Measurements from ENCODE around the gene FANCI. TPM values are rescaled to one million over a fixed set of nuclear protein-coding genes. Genes with fewer than 3 reads are reported as not detected.

FANCI gene
- total and polyA plus RNA-seq, 2 experiments from 2014 or later, result 11.2 to 14.2 TPM

GRCh38 chr15:89293012-89293411 is 49.2 kb downstream of the FANCI start:
- in situ Hi-C loops (cut with MboI), result no loop called here
- H3K9me3 ChIP-seq (ENCODE audit: low read depth), result no peaks in the 10 kb centered on the region
- H3K9me2 ChIP-seq (ENCODE audit: insufficient read depth), result no peaks in the 10 kb centered on the region
- H3K27me3 ChIP-seq (replicated peaks; ENCODE audit: insufficient read depth), result no peaks in the 10 kb centered on the region
- no peaks in the 10 kb centered on the region for H3K4me1 ChIP-seq (ENCODE audit: insufficient read depth)
- DNase-seq, result no peak
- H3K9ac ChIP-seq, result no peak overlapping the region
- H4K20me1 ChIP-seq (ENCODE audit: insufficient read depth), result no peaks in the 10 kb centered on the region
- H3K79me2 ChIP-seq (ENCODE audit: insufficient read depth), result no peaks in the 10 kb centered on the region
- H2AFZ ChIP-seq, result no peak overlapping the region
- no peak overlapping the region for H3K27ac ChIP-seq
- no peaks in the 10 kb centered on the region for H3F3A ChIP-seq (ENCODE audit: insufficient read depth)
- 96% methylated on average over 2 of the region's 2 CpGs for WGBS, 2 experiments (ENCODE audit: low coverage in 1 of 2, low lambda C conversion rate in 2 of 2, missing lambda C conversion rate in 2 of 2)
- 0 out of 2 replicates have a peak, but pooled peaks cover 6% of the 10 kb centered on the region for H3K36me3 ChIP-seq (ENCODE audit: low read depth)
- TF ChIP-seq EZH2phosphoT487 (IDR thresholded peaks at IDR 0.05; ENCODE audit: insufficient read depth, low read depth) (no peak), EZH2 (IDR thresholded peaks at IDR 0.05; ENCODE audit: insufficient read depth, poor library complexity, severe bottlenecking) (no peak)
- no peak overlapping the region for H3K4me3 ChIP-seq
- H3K4me2 ChIP-seq (ENCODE audit: unreplicated experiment), result no peak overlapping the region

GRCh38 chr15:89299896-89300295 is 56.1 kb downstream of the FANCI start:
- in situ Hi-C loops (cut with MboI), result no loop called here
- Histone ChIP-seq H3K4me1 (ENCODE audit: insufficient read depth) (no peaks in the 10 kb centered on the region), H2AFZ (no peak overlapping the region), H4K20me1 (ENCODE audit: insufficient read depth) (no peaks in the 10 kb centered on the region), H3K9ac (no peak overlapping the region), H3K36me3 (ENCODE audit: low read depth) (no peaks in the 10 kb centered on the region), H3K27ac (no peak overlapping the region), H3K79me2 (ENCODE audit: insufficient read depth) (no peaks in the 10 kb centered on the region), H3K27me3 (replicated peaks; ENCODE audit: insufficient read depth) (no peaks in the 10 kb centered on the region), H3F3A (ENCODE audit: insufficient read depth) (peaks cover 7% of the 10 kb centered on the region), H3K4me2 (ENCODE audit: unreplicated experiment) (no peak overlapping the region), H3K9me2 (ENCODE audit: insufficient read depth) (no peaks in the 10 kb centered on the region), H3K4me3 (no peak overlapping the region), H3K9me3 (ENCODE audit: low read depth) (no peaks in the 10 kb centered on the region)
- peak; percentile 54 for DNase-seq
- no peak for TF ChIP-seq EZH2phosphoT487 (IDR thresholded peaks at IDR 0.05; ENCODE audit: insufficient read depth, low read depth)
- no peak for TF ChIP-seq EZH2 (IDR thresholded peaks at IDR 0.05; ENCODE audit: insufficient read depth, poor library complexity, severe bottlenecking)

GRCh38 chr15:89301304-89302089 is 57.7 kb downstream of the FANCI start:
- in situ Hi-C loops (cut with MboI), result no loop called here
- Histone ChIP-seq H3K9me2 (ENCODE audit: insufficient read depth) (no peaks in the 10 kb centered on the region), H3K9me3 (ENCODE audit: low read depth) (no peaks in the 10 kb centered on the region), H3K4me2 (ENCODE audit: unreplicated experiment) (no peak overlapping the region), H3K9ac (no peak overlapping the region), H3K4me1 (ENCODE audit: insufficient read depth) (no peaks in the 10 kb centered on the region), H3K36me3 (ENCODE audit: low read depth) (no peaks in the 10 kb centered on the region), H2AFZ (no peak overlapping the region), H4K20me1 (ENCODE audit: insufficient read depth) (no peaks in the 10 kb centered on the region), H3K27ac (no peak overlapping the region), H3F3A (ENCODE audit: insufficient read depth) (peaks cover 7% of the 10 kb centered on the region), H3K27me3 (replicated peaks; ENCODE audit: insufficient read depth) (no peaks in the 10 kb centered on the region), H3K4me3 (no peak overlapping the region), H3K79me2 (ENCODE audit: insufficient read depth) (no peaks in the 10 kb centered on the region)
- no peak for DNase-seq
- no peak for TF ChIP-seq EZH2phosphoT487 (IDR thresholded peaks at IDR 0.05; ENCODE audit: insufficient read depth, low read depth)
- no peak for TF ChIP-seq EZH2 (IDR thresholded peaks at IDR 0.05; ENCODE audit: insufficient read depth, poor library complexity, severe bottlenecking)
- 96 to 99% methylated on average over 5 of the region's 5 CpGs for WGBS, 2 experiments (ENCODE audit: low coverage in 1 of 2, low lambda C conversion rate in 2 of 2, missing lambda C conversion rate in 2 of 2)

- in situ Hi-C loops (cut with MboI), result no loop called here
- Histone ChIP-seq H3F3A (ENCODE audit: insufficient read depth) (peaks cover 14% of the 10 kb centered on the region), H3K4me1 (ENCODE audit: insufficient read depth) (peaks cover 17% of the 10 kb centered on the region), H3K9ac (no peak overlapping the region), H3K4me2 (ENCODE audit: unreplicated experiment) (no peak overlapping the region), H3K27ac (no peak overlapping the region), H3K79me2 (ENCODE audit: insufficient read depth) (no peaks in the 10 kb centered on the region), H3K9me2 (ENCODE audit: insufficient read depth) (no peaks in the 10 kb centered on the region), H2AFZ (no peak overlapping the region), H3K27me3 (replicated peaks; ENCODE audit: insufficient read depth) (no peaks in the 10 kb centered on the region), H3K9me3 (ENCODE audit: low read depth) (no peaks in the 10 kb centered on the region), H3K36me3 (ENCODE audit: low read depth) (no peaks in the 10 kb centered on the region), H3K4me3 (no peak overlapping the region), H4K20me1 (ENCODE audit: insufficient read depth) (no peaks in the 10 kb centered on the region)
- 84 to 88% methylated on average over 2 of the region's 2 CpGs for WGBS, 2 experiments (ENCODE audit: low coverage in 1 of 2, low lambda C conversion rate in 2 of 2, missing lambda C conversion rate in 2 of 2)
- TF ChIP-seq EZH2phosphoT487 (IDR thresholded peaks at IDR 0.05; ENCODE audit: insufficient read depth, low read depth) (no peak), EZH2 (IDR thresholded peaks at IDR 0.05; ENCODE audit: insufficient read depth, poor library complexity, severe bottlenecking) (no peak)
- peak; percentile 27 for DNase-seq
These were observed 60.2 kb downstream of the FANCI start for GRCh38 chr15:89303986-89304385.

Data from GM23248 (cell line).